Loucy (cell line): ENCODE measurements around the gene ATOH8.

ENCODE experiments used
- H2AFZ ChIP-seq: fragments of 200-600 bp; sonication (generic); 2 replicates; pipeline ENCODE4 v1.6.0; 2016; ENCODE audit warnings: antibody characterized with exemption, mild to moderate bottlenecking, low read length, moderate library complexity
- H3F3A ChIP-seq: fragments of 200-600 bp; 2 replicates; pipeline ENCODE4 v1.6.0; 2016; ENCODE audit warnings: antibody characterized with exemption, low read depth, mild to moderate bottlenecking
- H3K27me3 ChIP-seq: fragments of 200-600 bp; sonication (generic); 2 replicates; pipeline ENCODE4 v1.6.1; 2014; ENCODE audit warnings: low read length, mild to moderate bottlenecking; ENCODE audit not compliant: insufficient read depth, poor library complexity, severe bottlenecking
- H3K36me3 ChIP-seq: fragments of 200-600 bp; sonication (generic); 2 replicates; pipeline ENCODE4 v1.6.1; 2016; ENCODE audit warnings: low read length; ENCODE audit not compliant: insufficient read depth
- H3K4me1 ChIP-seq: fragments of 200-600 bp; sonication (generic); 2 replicates; pipeline ENCODE4 v1.5.1; 2014; ENCODE audit warnings: low read length, mild to moderate bottlenecking; ENCODE audit not compliant: insufficient read depth, poor library complexity, severe bottlenecking
- H3K4me2 ChIP-seq: fragments of 200-600 bp; sonication (generic); 2 replicates; pipeline ENCODE4 v1.6.0; 2014; ENCODE audit warnings: antibody characterized with exemption, low read length, low read depth, mild to moderate bottlenecking; ENCODE audit not compliant: poor library complexity, severe bottlenecking
- H3K4me3 ChIP-seq: fragments of 200-600 bp; sonication (generic); 2 replicates; pipeline ENCODE4 v1.5.1; 2014; ENCODE audit warnings: low read length, mild to moderate bottlenecking, mixed read lengths; ENCODE audit not compliant: poor library complexity, severe bottlenecking
- H3K79me2 ChIP-seq: fragments of 200-600 bp; sonication (generic); 2 replicates; pipeline ENCODE4 v1.6.1; 2014; ENCODE audit warnings: low read length; ENCODE audit not compliant: insufficient read depth
- H3K9ac ChIP-seq: fragments of 200-600 bp; sonication (generic); 2 replicates; pipeline ENCODE4 v1.6.0; 2014; ENCODE audit warnings: mild to moderate bottlenecking, low read depth, low read length, moderate library complexity; ENCODE audit not compliant: poor library complexity, severe bottlenecking
- H3K9me2 ChIP-seq: fragments of 200-600 bp; sonication (generic); replicated peaks from 2 replicates; pipeline ENCODE4 v1.6.1; 2016; ENCODE audit warnings: low read depth, low read length, mixed read lengths
- H3K9me3 ChIP-seq: fragments of 200-600 bp; sonication (generic); 2 replicates; pipeline ENCODE4 v1.6.1; 2014; ENCODE audit warnings: mild to moderate bottlenecking, antibody characterized with exemption, low read length, low read depth; ENCODE audit not compliant: insufficient read depth
- H4K20me1 ChIP-seq: fragments of 200-600 bp; sonication (generic); 2 replicates; pipeline ENCODE4 v1.6.0; 2014; ENCODE audit warnings: antibody characterized with exemption, low read length, mild to moderate bottlenecking; ENCODE audit not compliant: insufficient read depth, poor library complexity, severe bottlenecking
- CTCF ChIP-seq: fragments of 200-600 bp; sonication (generic); conservative IDR thresholded peaks from 2 replicates; pipeline ENCODE4 v1.5.1; 2014; ENCODE audit warnings: mild to moderate bottlenecking, antibody characterized with exemption, low read length
- EZH2phosphoT487 ChIP-seq: fragments of 200-600 bp; IDR thresholded peaks from 2 replicates; pipeline ENCODE4 v1.6.1; 2018; ENCODE audit warnings: antibody characterized with exemption, mild to moderate bottlenecking, moderate library complexity, borderline replicate concordance

ATOH8 gene

GRCh38 chr2:85707304-85707703 is 46.5 kb upstream of the ATOH8 start:
- Histone ChIP-seq H4K20me1 (no peaks in the 10 kb centered on the region), H3K9me3 (no peaks in the 10 kb centered on the region), H3K27me3 (no peaks in the 10 kb centered on the region), H3K9ac (no peak overlapping the region), H3K4me3 (no peak overlapping the region), H3K9me2 (no peaks in the 10 kb centered on the region), H3K4me1 (peaks cover 8% of the 10 kb centered on the region), H2AFZ (peak overlapping the region; percentile 86), H3K79me2 (no peaks in the 10 kb centered on the region), H3F3A (no peaks in the 10 kb centered on the region), H3K4me2 (peak overlapping the region; percentile 40), H3K36me3 (no peaks in the 10 kb centered on the region)
- TF ChIP-seq EZH2phosphoT487 (no peak), CTCF (peak; percentile 95)

- TF ChIP-seq EZH2phosphoT487 = no peak
- TF ChIP-seq CTCF = no peak
- H4K20me1 ChIP-seq = no peaks in the 10 kb centered on the region
- H3K36me3 ChIP-seq = no peaks in the 10 kb centered on the region
- no peak overlapping the region for H3K4me2 ChIP-seq
- H2AFZ ChIP-seq = no peak overlapping the region
- H3K79me2 ChIP-seq = no peaks in the 10 kb centered on the region
- H3K4me3 ChIP-seq = no peak overlapping the region
- H3K27me3 ChIP-seq = no peaks in the 10 kb centered on the region
- H3K9me2 ChIP-seq = no peaks in the 10 kb centered on the region
- H3K9me3 ChIP-seq = no peaks in the 10 kb centered on the region
- H3K4me1 ChIP-seq = peaks cover 8% of the 10 kb centered on the region
- H3K9ac ChIP-seq = no peak overlapping the region
- H3F3A ChIP-seq = no peaks in the 10 kb centered on the region
These were observed 45.1 kb upstream of the ATOH8 start for GRCh38 chr2:85708641-85709040.

GRCh38 chr2:85709401-85709811 is 44.4 kb upstream of the ATOH8 start:
- TF ChIP-seq EZH2phosphoT487 (no peak), CTCF (no peak)
- Histone ChIP-seq H3K9me3 (no peaks in the 10 kb centered on the region), H3K4me1 (peaks cover 8% of the 10 kb centered on the region), H3K9me2 (no peaks in the 10 kb centered on the region), H3K36me3 (no peaks in the 10 kb centered on the region), H3F3A (no peaks in the 10 kb centered on the region), H4K20me1 (no peaks in the 10 kb centered on the region), H3K9ac (no peak overlapping the region), H3K27me3 (no peaks in the 10 kb centered on the region), H3K4me3 (no peak overlapping the region), H3K79me2 (no peaks in the 10 kb centered on the region), H3K4me2 (no peak overlapping the region), H2AFZ (0 out of 2 replicates have a peak overlapping the region, but pooled peaks have one; percentile 6)
